Mucosa of gallbladder (tissue), 1 donor: Measurements from ENCODE around the gene CD52. TPM values are rescaled to one million over a fixed set of nuclear protein-coding genes. Genes with fewer than 3 reads are reported as not detected.
"Not testable (repeated sequence)": the region's sequence is repeated elsewhere in the genome, so short reads cannot be mapped to it uniquely, and the experiment has no call there.

Experiments
- DNase-seq: peaks from one replicate; pipeline ENCODE4 v3.0.0-alpha.2; 2020; ENCODE audit warnings: low spot score
- total RNA-seq: library from RNA; stranded (reverse); gene quantifications from one replicate; pipeline ENCODE4 v1.2.1, GENCODE V29; 2021
- donor health status: DM: no; HTN: no; CAD: no.

CD52 gene
- total RNA-seq, 1 donor from 2014 or later = 21.1 TPM

GRCh38 chr1:26330276-26330675 is 12.5 kb downstream of the CD52 start:
- DNase-seq = no peak

GRCh38 chr1:26333312-26333711 is 15.6 kb downstream of the CD52 start:
- not testable (repeated sequence) for DNase-seq

GRCh38 chr1:26335774-26336476 is 18.2 kb downstream of the CD52 start:
- DNase-seq = no peak

- peak; percentile 88 for DNase-seq
Measured at GRCh38 chr1:26336477-26337205, 18.9 kb downstream of the CD52 start.

DNA sequence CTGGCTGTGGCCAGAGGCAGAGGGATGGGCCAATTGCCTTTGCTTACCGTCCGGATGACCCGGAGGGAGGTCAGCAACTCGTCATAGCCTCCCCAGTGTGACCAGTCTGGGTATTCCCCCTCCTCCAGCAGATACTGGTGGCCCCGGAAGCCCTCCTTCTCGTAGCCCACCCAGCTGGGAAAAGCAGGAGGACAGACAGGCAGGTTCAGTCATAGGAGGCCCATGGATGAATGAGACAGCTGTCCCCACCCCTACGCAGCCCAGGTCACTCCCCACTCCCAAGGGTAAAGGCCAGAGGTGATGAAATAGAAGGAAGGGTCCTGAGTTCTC is 19.4 kb downstream of the CD52 start:
- no peak for DNase-seq

GRCh38 chr1:26337625-26338024 is 19.9 kb downstream of the CD52 start:
- no peak for DNase-seq

DNA sequence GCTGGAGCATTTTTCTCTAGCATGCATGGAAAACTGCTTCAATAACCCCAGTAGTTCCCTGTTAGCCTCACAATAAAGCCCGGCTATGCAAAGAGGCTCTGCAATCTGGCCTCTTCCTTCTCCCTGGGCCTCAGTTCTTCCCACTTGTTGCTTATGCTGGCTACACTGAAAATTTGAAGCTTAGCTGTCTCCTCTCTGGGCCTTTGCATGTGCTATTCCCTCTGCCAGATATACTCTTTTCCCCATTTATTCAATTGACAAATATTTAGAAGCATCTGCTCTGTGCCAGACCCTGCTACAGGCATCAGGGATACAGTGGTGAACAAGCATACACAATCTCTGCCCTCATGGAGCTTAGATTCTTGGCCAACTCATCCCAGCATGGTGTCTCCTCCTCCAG is 20.9 kb downstream of the CD52 start:
- no peak for DNase-seq

- DNase-seq = no peak
Measured at GRCh38 chr1:26340047-26340481, 22.3 kb downstream of the CD52 start.

DNA sequence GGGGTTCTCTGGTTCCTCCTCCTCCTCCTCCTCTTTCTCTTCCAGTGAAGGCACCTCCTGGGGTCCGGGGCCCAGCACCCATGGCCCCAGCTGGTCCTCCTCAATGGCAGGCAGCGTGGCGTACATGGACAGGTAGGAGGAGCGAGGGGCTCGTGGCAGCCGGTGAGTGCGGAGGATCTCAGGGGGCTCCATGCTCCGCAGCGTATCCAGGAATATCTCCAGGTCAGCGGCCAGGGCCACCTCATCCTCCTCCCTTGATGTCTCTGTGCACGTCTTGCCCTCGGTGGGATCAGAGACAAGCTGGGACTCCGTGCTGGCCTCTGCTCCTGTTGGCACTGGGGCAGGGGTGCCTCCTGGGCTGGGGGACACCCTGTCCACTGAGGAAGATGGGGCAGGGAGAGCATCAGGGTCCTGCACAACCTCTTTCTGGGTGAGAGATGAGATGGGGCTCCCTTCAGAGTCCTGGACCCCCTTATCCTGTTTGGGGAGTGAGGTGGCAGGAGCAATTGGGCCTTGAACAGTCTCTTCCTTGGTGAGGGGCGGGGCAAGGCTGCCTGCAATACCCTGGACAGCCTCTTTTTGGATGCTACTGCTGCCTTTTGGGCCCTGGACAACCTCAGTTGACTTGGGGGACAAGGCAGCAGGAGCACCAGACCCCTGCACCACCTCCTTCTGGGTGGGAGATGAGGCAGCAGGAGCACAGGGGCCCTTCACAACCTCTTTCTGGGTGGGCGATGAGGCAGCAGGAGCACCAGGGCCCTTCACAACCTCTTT is 26.6 kb downstream of the CD52 start:
- no peak for DNase-seq

DNA sequence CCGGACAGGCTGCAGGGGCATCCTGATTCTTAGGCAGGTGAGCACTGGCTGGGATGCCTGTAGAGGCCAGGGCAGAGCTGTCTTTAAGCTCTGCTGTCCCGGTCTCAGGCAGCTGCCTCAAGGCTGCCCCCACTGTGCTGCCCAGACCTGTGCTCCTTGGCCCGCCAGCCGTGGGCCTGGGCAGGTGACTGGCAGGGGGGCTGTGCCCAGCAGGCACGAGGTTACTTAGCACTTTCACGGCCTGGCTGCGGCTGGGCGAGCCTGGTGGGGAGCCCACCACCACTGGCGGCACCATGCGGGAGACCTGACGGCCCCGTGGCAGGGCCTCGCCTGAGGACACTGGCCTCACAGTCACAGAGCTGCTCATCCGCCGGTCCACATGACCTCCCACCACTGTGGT is 28.0 kb downstream of the CD52 start:
- DNase-seq = no peak

- DNase-seq = no peak
Measured at GRCh38 chr1:26346274-26347033, 28.7 kb downstream of the CD52 start.

GRCh38 chr1:26349188-26349876 is 31.6 kb downstream of the CD52 start:
- no peak for DNase-seq

GRCh38 chr1:26349877-26350244 is 32.1 kb downstream of the CD52 start:
- no peak for DNase-seq

GRCh38 chr1:26350343-26350700 is 32.6 kb downstream of the CD52 start:
- DNase-seq = no peak

GRCh38 chr1:26350701-26351589 is 33.2 kb downstream of the CD52 start:
- DNase-seq = peak; percentile 25

DNA sequence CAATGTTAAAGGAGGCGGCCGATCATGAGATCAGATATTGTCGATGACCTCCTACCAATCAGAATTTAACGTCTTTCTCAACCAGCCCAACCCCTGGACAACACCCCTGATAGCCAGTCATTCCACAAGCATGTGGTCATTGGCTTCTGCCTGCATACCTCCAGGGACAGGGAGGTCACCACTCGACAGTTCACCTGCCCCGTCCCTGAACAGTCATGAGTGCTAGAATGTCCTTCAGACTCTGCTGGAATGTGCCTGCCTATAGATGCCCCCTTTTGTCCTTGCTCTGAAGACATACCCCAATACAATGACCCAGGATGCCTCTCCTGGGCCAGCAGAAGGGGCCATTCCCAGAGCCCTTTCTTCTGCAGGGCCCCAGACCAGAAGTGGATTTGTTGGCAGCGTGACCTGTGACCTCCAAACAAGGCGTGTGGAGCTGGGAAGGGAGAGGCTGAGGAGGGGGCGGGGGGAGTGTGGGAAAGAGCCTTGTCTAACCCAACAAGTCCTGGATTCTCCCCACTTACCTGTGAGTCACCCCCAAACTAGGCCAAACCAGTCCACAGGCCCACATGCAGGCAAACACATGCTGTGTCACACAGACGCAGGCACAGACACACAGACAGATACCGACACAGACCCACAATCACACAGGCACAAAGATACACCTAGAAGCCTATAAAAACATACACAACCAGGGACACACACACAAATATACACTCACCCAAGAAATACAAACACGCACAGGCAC is 34.0 kb downstream of the CD52 start:
- DNase-seq = peak; percentile 82

DNA sequence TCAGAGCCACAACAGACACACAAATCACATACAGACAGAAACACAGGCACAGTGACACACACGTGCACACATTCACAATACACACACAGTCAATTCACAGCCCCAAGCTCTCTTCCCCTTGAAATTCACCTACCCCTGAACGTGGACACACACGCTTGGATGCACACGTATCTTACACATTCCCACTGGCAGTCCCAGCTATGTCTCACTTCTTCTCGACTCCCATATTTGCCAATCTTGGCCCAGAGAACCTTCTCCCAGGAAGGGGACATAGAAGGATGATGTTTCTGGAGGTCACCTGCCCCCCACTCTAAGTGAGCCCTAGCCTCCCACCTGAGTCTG is 34.6 kb downstream of the CD52 start:
- DNase-seq = no peak

DNA sequence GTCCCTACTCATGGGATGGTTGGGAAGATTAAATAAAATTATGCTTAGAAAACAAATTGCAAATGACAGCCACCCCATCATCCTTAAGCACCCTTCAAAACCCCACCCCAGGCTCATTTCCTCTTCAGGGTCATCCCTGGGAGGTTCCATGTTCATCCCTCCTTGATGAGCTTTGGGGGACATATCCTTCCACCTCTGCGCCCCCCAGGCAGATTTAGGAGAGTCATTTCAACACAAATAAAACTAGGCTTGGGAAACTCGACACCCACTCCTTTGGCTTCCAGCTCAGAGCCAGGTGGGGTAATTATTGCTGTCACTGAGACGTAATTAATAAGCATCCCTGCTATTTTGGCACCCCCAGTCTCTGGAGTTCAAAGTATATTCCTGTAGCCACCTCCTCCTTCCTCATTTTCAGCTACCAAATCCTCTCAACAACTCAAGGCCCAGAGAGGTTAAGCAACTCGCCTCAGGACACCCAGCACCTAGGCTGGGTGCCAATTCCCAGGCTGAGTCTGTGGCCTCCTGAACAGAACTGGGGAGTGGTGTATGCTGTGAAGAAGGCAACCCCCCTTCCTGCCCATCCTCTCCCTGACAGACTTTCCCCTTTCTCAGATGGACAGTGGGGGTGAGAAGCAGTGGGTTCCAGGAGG is 35.6 kb downstream of the CD52 start:
- DNase-seq = no peak
